ENCODE results near the gene NRXN3. TPM values are rescaled to one million over a fixed set of nuclear protein-coding genes. Genes with fewer than 3 reads are reported as not detected.

Gene NRXN3
- total RNA-seq, 1 experiment from 2014 or later = 1.1 TPM

DNA sequence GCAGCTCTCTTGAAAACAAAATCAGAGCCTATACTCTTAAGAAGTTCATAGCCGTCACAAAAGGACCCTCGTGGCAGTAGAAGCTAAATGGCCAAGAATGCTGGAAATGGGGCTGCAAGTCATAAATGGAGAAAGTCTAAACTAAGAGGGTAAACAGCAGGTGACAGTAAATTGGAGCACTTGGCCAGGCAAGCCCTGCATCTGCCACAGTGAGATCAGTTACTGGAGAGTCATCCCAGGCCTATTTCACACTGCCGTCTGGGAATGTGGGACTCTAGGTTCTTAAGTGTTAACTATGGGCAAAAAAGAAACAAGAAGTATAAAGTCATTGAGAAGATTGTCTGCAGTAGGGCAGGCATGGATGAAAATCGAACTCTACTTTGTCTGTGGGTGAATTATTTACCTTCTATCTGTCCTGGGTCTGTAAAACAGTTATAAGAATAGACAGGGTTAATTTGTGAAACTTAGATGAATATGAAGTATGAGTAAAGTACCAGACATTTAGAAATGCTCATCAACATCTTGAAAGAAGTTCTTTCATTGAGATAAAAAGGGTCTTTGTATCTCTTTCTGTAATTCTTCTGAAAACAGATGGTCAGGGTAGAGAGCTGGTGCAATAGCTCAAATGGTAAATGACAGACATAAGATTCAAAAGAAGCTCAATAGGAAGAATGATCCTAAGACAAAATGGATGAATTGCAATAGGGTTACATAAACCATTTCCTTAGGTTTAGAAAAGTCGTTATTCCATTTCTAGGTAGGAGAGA, 1248.7 kb downstream of the NRXN3 start:
- Histone ChIP-seq H3K27me3 (ENCODE audit: low read length) (no peaks in the 10 kb centered on the region), H3K4me1 (ENCODE audit: insufficient read depth, low read length) (peaks cover 8% of the 10 kb centered on the region), H3K36me3 (ENCODE audit: low read depth, low read length) (no peaks in the 10 kb centered on the region), H3K9ac (ENCODE audit: low read length) (no peak overlapping the region), H3K79me2 (ENCODE audit: low read length) (no peaks in the 10 kb centered on the region), H4K20me1 (ENCODE audit: low read length) (no peaks in the 10 kb centered on the region), H3K4me3 (ENCODE audit: low read length) (no peak overlapping the region), H3F3A (ENCODE audit: low read length, unreplicated experiment) (no peaks in the 10 kb centered on the region), H3K9me2 (replicated peaks; ENCODE audit: low read length) (no peaks in the 10 kb centered on the region), H3K9me3 (ENCODE audit: low read length) (0 out of 2 replicates have a peak, but pooled peaks cover 5% of the 10 kb centered on the region), H2AFZ (ENCODE audit: low read length) (no peak overlapping the region), H3K4me2 (ENCODE audit: low read length) (no peak overlapping the region), H3K27ac (ENCODE audit: low read length) (no peak overlapping the region)
- no TSS peak for BruUV-seq (replicated peaks)
- DNase-seq (no peak), ATAC-seq (no peak)
- TF ChIP-seq EZH2 (IDR thresholded peaks at IDR 0.05; ENCODE audit: low read length, unreplicated experiment) (no peak), EZH2phosphoT487 (IDR thresholded peaks at IDR 0.05; ENCODE audit: borderline replicate concordance, low read length) (no peak)
- TF ChIP-seq, protein P1, sequence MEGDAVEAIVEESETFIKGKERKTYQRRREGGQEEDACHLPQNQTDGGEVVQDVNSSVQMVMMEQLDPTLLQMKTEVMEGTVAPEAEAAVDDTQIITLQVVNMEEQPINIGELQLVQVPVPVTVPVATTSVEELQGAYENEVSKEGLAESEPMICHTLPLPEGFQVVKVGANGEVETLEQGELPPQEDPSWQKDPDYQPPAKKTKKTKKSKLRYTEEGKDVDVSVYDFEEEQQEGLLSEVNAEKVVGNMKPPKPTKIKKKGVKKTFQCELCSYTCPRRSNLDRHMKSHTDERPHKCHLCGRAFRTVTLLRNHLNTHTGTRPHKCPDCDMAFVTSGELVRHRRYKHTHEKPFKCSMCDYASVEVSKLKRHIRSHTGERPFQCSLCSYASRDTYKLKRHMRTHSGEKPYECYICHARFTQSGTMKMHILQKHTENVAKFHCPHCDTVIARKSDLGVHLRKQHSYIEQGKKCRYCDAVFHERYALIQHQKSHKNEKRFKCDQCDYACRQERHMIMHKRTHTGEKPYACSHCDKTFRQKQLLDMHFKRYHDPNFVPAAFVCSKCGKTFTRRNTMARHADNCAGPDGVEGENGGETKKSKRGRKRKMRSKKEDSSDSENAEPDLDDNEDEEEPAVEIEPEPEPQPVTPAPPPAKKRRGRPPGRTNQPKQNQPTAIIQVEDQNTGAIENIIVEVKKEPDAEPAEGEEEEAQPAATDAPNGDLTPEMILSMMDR (conservative IDR thresholded peaks at IDR 0.05; ENCODE audit: low read depth, low read length) = no peak
- CTCF ChIA-PET = no interaction called here
- intact Hi-C loops (cut with micrococcal nuclease) = loop anchor here (10.0 kb wide), 1 partner anchor 96 kb away; no protein-coding TSS in a partner anchor
- POLR2A ChIA-PET (ENCODE audit: unreplicated experiment) = no interaction called here

DNA sequence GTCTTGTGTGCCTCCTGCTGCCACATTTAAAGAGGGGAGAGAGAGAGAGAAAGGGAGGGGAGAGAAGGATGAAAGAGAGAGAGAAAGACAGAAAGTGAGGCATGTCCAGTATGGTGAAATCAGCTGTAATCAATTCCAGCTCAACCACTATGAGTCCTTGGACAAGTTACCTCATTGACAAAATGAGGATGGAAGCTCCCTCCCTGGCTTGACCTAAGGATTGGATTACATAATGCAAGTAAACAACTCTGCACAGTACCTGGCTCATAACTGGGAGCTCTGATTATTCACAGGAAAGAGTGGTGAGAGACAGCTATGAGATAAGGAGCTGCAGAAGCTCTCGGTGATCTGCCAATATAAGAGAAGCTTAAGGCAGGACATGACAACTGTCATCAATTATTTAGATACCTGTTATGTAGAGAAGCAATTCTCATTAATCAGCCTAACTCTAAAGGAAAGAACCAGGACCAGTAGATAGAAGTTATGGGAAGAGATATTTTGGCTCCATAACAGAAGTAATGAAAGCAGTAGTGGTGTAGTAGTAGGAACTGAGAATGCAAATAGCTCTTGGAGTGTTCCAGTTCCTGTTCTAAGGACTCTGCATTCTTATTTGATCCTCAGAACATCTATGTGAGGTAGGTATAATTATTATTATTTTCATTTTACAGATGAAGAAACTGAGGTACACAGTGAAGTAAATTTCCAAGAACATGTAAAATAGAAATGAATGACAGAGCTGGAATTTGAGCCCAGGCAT, 1249.6 kb downstream of the NRXN3 start:
- H3K36me3 ChIP-seq (ENCODE audit: low read depth, low read length) = no peaks in the 10 kb centered on the region
- no peak overlapping the region for H3K4me2 ChIP-seq (ENCODE audit: low read length)
- peaks cover 6% of the 10 kb centered on the region; the same call in 1 of the 2 replicates for H3K4me1 ChIP-seq (ENCODE audit: insufficient read depth, low read length)
- no peak for TF ChIP-seq EZH2 (IDR thresholded peaks at IDR 0.05; ENCODE audit: low read length, unreplicated experiment)
- TF ChIP-seq, protein P1 (conservative IDR thresholded peaks at IDR 0.05; ENCODE audit: low read depth, low read length) = no peak
- no peak for TF ChIP-seq EZH2phosphoT487 (IDR thresholded peaks at IDR 0.05; ENCODE audit: borderline replicate concordance, low read length)
- H4K20me1 ChIP-seq (ENCODE audit: low read length) = no peaks in the 10 kb centered on the region
- ATAC-seq (no peak), DNase-seq (no peak)
- H3K9me2 ChIP-seq (replicated peaks; ENCODE audit: low read length) = no peaks in the 10 kb centered on the region
- ChIA-PET POLR2A (ENCODE audit: unreplicated experiment) (no interaction called here), CTCF (no interaction called here)
- H3K79me2 ChIP-seq (ENCODE audit: low read length) = no peaks in the 10 kb centered on the region
- no TSS peak for BruUV-seq (replicated peaks)
- no peak overlapping the region for H3K9ac ChIP-seq (ENCODE audit: low read length)
- H3K27ac ChIP-seq (ENCODE audit: low read length) = no peak overlapping the region
- H2AFZ ChIP-seq (ENCODE audit: low read length) = no peak overlapping the region
- H3K27me3 ChIP-seq (ENCODE audit: low read length) = no peaks in the 10 kb centered on the region
- H3F3A ChIP-seq (ENCODE audit: low read length, unreplicated experiment) = no peaks in the 10 kb centered on the region
- H3K9me3 ChIP-seq (ENCODE audit: low read length) = 0 out of 2 replicates have a peak, but pooled peaks cover 5% of the 10 kb centered on the region
- H3K4me3 ChIP-seq (ENCODE audit: low read length) = no peak overlapping the region
- intact Hi-C loops (cut with micrococcal nuclease) = loop anchor here (10.0 kb wide), 1 partner anchor 95 kb away; no protein-coding TSS in a partner anchor
